Heart right ventricle (tissue), 16 donors: ENCODE data around the gene C1orf74. TPM values are rescaled to one million over a fixed set of nuclear protein-coding genes. Genes with fewer than 3 reads are reported as not detected.

Experiments used
- ATAC-seq, 8 donors: fragments of 200-7000 bp; cut with Tn5 transposase; one replicate each; pipeline ENCODE4 v1.9.1; 2020; ENCODE audit warnings: mild to moderate bottlenecking in 8 of 8, moderate library complexity in 8 of 8, moderate number of reproducible peaks in 1 of 8
- DNase-seq, 2 donors: peaks; one replicate each; pipeline ENCODE4 v3.0.0-alpha.2; 2020
- H3K27ac ChIP-seq, 10 donors: fragments of 200-600 bp; sonication (generic) in 2 of 10; one replicate each; pipeline versions ENCODE4 v1.5.0 to v1.8.0; 2020 to 2022; ENCODE audit warnings: mild to moderate bottlenecking in 3 of 10
- H3K27me3 ChIP-seq, 7 donors: fragments of 200-600 bp; one replicate each; pipeline ENCODE4 v1.8.0; 2021 to 2022; ENCODE audit warnings: mild to moderate bottlenecking in 2 of 7
- H3K36me3 ChIP-seq, 9 donors: fragments of 200-600 bp; sonication (generic) in 1 of 9; one replicate each; pipeline versions ENCODE4 v1.5.0 to v1.8.0; 2020 to 2022; ENCODE audit warnings: mild to moderate bottlenecking in 2 of 9
- H3K4me1 ChIP-seq, 9 donors: fragments of 200-600 bp; sonication (generic) in 1 of 9; one replicate each; pipeline versions ENCODE4 v1.5.0 to v1.8.0; 2020 to 2022; ENCODE audit warnings: mild to moderate bottlenecking in 4 of 9
- H3K4me3 ChIP-seq, 10 donors: fragments of 200-600 bp; sonication (generic) in 2 of 10; one replicate each; pipeline versions ENCODE4 v1.5.0 to v1.8.0; 2020 to 2022; ENCODE audit warnings: mild to moderate bottlenecking in 7 of 10, moderate library complexity in 2 of 10
- H3K9me3 ChIP-seq, 11 donors: fragments of 200-600 bp in 10 of 11; sonication (generic) in 2 of 11; one replicate each; pipeline versions ENCODE4 v1.5.0 to v1.8.0; 2013 to 2022; ENCODE audit warnings: mild to moderate bottlenecking in 2 of 11, control low read depth in 1 of 11, moderate library complexity in 1 of 11
- WGBS, 2 donors: extraction: QIAGEN DNeasy Blood & Tissue Kit; methylation state at CpG; one replicate each; pipeline ENCODE4 v1.1.7; 2013; ENCODE audit warnings: inconsistent platforms in 1 of 2; 5-methylcytosine and 5-hydroxymethylcytosine counted together
- intact Hi-C, 10 donors: fragments of 100-400 bp; cut with DNase I; formaldehyde crosslinking; loops; one replicate each; pipeline versions ENCODE4 v1.11.1 to v1.14.2; 2022
- polyA plus RNA-seq, 2 donors: library from polyadenylated mRNA; stranded (reverse); fragments of 200-250 nt; gene quantifications; one replicate each; pipeline ENCODE4 v1.2.3, GENCODE V29; 2013
- total RNA-seq, 10 donors: library from RNA; stranded (reverse); fragmentation: NEBNext Ultra II Directional in 3 of 10; extraction: Animal tissue kit (Norgen Biotek cat#: 25700) in 3 of 10; gene quantifications; one replicate each; pipeline versions ENCODE4 v1.2.1 to v1.2.4, GENCODE V29; 2021 to 2023
- TF ChIP-seq, protein P1 (sequence below), 9 donors: fragments of 200-600 bp; sonication (generic) in 2 of 9; IDR thresholded peaks; one replicate each; pipeline versions ENCODE4 v1.5.0 to v1.8.0; 2021 to 2022; ENCODE audit warnings: antibody characterized with exemption in 9 of 9, mild to moderate bottlenecking in 5 of 9, moderate library complexity in 1 of 9
- donor health status: Arrhythmogenic right ventricular cardiomyopathy.
- donor health status: ischemic (EF 13 %, LVEDD 7.1; RV severe dilation, severe dysfunction).
- donor health status: healthy with polysubstance abuse.
- donor health status: DM: no; HTN: yes; CAD: no.
- donor health status: DM: no; HTN: no; CAD: no.
- donor health status: ischemic (EF 25% LVEDD 6.9; RV normal size, moderate dysfunction).
- donor health status: ischemic (EF 25% LVEDD 5.7; RV mildly dilated, moderate dysfunction).
- donor health status: healthy.
- donor health status: DM: yes; HTN: yes; CAD: no.
- donor health status: Ischemic cardiomyopathy.
- donor health status: ischemic (EF 35%, LVEDD 5.7; RV mildly dilated, moderate dysfunction).
- donor health status: nonischemic (EF 11% LVEDD 7.7; RV severe dilation, severe dysfunction).
- donor health status: DM: yes; HTN: yes; CAD: no.
- donor health status: PGD.
- donor health status: ischemic (EF 29% LVEDD 5.4; RV normal size, mild dysfunction).
- donor health status: nonischemic (EF 23%, LVEDD 6.1; RV moderate dilation, normal function).

The C1orf74 gene
- total and polyA plus RNA-seq, 12 donors: 1.0 to 2.8 (median 1.8) TPM

DNA sequence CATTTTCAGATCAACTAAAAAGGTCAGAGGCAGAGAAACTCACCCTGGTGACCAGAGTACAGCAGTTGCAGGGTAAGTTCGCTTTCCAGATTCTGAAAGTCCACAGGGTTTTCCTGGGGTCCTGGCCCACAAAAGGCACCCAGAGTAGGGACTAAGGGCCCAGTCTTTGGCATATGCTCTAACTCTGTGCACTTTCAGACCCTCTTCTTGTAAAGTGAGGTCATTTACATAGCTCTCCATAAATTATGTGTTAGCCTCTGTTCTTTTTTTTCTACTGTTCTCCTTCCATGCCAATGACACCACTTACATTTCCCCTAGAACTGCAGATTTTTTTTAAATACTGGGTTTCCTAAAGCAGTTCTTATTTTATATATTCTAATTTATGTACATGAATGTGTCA lies 6.3 kb downstream of the C1orf74 start:
- no peak for ATAC-seq
- H3K4me3 ChIP-seq: no peak overlapping the region
- H3K9me3 ChIP-seq: no peaks in the 10 kb centered on the region
- no peaks in the 10 kb centered on the region for H3K27me3 ChIP-seq
- no peak for DNase-seq
- H3K27ac ChIP-seq: no peak overlapping the region
- intact Hi-C loops: no loop called here
- WGBS, 2 donors: 97 to 100% methylated on average over 1 of the region's 1 CpG
- H3K36me3 ChIP-seq: peaks cover 0 to 87% (median 0%) of the 10 kb centered on the region in 9 donors
- H3K4me1 ChIP-seq: peaks cover 0 to 9% (median 5%) of the 10 kb centered on the region in 9 donors
- TF ChIP-seq, protein P1, sequence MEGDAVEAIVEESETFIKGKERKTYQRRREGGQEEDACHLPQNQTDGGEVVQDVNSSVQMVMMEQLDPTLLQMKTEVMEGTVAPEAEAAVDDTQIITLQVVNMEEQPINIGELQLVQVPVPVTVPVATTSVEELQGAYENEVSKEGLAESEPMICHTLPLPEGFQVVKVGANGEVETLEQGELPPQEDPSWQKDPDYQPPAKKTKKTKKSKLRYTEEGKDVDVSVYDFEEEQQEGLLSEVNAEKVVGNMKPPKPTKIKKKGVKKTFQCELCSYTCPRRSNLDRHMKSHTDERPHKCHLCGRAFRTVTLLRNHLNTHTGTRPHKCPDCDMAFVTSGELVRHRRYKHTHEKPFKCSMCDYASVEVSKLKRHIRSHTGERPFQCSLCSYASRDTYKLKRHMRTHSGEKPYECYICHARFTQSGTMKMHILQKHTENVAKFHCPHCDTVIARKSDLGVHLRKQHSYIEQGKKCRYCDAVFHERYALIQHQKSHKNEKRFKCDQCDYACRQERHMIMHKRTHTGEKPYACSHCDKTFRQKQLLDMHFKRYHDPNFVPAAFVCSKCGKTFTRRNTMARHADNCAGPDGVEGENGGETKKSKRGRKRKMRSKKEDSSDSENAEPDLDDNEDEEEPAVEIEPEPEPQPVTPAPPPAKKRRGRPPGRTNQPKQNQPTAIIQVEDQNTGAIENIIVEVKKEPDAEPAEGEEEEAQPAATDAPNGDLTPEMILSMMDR (IDR thresholded peaks at IDR 0.05): no peak

DNA sequence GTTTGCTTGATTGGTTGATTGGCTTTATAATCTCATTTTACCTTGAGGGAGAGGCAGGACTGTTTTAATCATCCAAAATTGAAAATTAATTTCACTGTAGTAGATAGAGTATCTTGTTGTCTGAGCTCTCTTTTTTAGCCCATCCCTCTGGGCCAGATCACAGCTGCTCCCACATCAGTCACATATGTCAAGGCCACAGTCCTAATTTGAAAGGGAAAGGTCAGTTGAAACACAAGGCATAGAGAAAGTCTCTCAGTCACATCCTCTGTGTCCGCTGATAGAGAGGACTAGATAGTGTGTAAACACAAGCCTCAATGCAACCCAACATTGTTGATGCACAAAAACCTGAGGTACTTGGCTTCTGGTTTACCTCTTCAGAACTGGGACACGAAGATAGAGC lies 6.8 kb downstream of the C1orf74 start:
- Histone ChIP-seq H3K4me3 (no peak overlapping the region), H3K9me3 (no peaks in the 10 kb centered on the region), H3K4me1 (peaks cover 0 to 8% (median 0%) of the 10 kb centered on the region in 9 donors), H3K27me3 (no peaks in the 10 kb centered on the region), H3K36me3 (peaks cover 0 to 85% (median 0%) of the 10 kb centered on the region in 9 donors), H3K27ac (no peak overlapping the region)
- no peak for ATAC-seq
- intact Hi-C loops: no loop called here
- TF ChIP-seq, protein P1 (IDR thresholded peaks at IDR 0.05): no peak
- no peak for DNase-seq
- 91 to 95% methylated on average over 2 of the region's 2 CpGs for WGBS, 2 donors

DNA sequence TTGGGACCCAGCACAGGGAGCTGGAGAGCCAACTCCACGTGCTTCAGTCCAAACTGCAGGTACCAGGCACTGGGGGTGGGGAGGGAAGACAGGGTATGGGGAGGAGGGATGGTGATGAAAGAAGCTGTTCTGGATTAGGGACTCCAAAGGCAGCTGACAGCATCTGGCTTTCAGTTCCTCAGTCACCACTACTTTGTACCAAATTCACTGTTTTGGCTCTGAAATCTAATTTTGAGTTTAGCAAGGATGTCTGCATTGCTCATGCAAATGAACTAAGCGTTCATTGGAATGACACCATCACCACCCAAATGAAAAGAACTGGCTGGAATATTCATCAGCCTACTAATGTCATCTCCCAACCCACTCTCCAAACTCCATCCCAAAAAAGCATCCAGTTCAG lies 8.7 kb downstream of the C1orf74 start:
- no peaks in the 10 kb centered on the region for H3K27me3 ChIP-seq
- H3K27ac ChIP-seq: no peak overlapping the region
- TF ChIP-seq, protein P1 (IDR thresholded peaks at IDR 0.05): no peak
- H3K4me1 ChIP-seq: peaks cover 0 to 8% (median 0%) of the 10 kb centered on the region in 9 donors
- H3K36me3 ChIP-seq: peaks cover 0 to 69% (median 0%) of the 10 kb centered on the region in 9 donors
- H3K9me3 ChIP-seq: no peaks in the 10 kb centered on the region
- H3K4me3 ChIP-seq: no peak overlapping the region
- intact Hi-C loops: no loop called here
- no peak for ATAC-seq
- WGBS, 2 donors: 57 to 71% methylated on average over 2 of the region's 2 CpGs
- DNase-seq: no peak

DNA sequence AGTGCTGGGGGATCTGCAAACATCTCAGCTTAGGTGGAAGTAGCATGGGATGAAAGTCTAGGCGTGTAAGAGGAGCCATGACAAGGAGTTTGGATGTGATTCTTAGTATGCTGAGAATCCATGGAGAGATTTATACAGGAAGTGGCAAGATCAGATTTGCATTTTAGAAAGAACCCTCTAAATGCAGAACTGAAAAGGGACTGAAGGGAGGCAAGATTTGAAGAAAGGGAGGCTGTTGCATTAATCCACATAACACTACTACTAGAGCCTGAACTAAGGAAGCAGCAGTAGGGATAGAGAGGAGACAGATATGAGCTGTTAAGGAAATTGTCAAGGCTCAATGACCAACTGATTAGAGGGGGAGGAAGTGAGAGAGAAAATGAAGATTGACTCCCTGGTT lies 9.8 kb downstream of the C1orf74 start:
- Histone ChIP-seq H3K4me3 (no peak overlapping the region), H3K27ac (peak overlapping the region in 1 of 10 donors; percentile 5), H3K27me3 (no peaks in the 10 kb centered on the region), H3K9me3 (no peaks in the 10 kb centered on the region), H3K36me3 (peaks cover 0 to 59% (median 0%) of the 10 kb centered on the region in 9 donors), H3K4me1 (peaks cover 0 to 15% (median 7%) of the 10 kb centered on the region in 9 donors)
- ATAC-seq: no peak
- TF ChIP-seq, protein P1 (IDR thresholded peaks at IDR 0.05): no peak
- 90 to 91% methylated on average over 1 of the region's 1 CpG for WGBS, 2 donors
- DNase-seq: no peak
- intact Hi-C loops: no loop called here
